Endothelial cell of umbilical vein (primary cell): ENCODE data around the gene ZP1. TPM values are rescaled to one million over a fixed set of nuclear protein-coding genes. Genes with fewer than 3 reads are reported as not detected.
A peak's percentile ranks its signal among the peaks of the same experiment; 100 is the strongest.

Source experiments
- BruUV-seq: library from RNA; stranded (reverse); fragments of 400-500 nt; replicated peaks from 2 replicates; lab custom pipeline; 2021; lab: Mats Ljungman, UMichigan
- CTCF ChIA-PET: fragments of 300-600, 350-600 bp; sonication (Branson Sonifier 250); formaldehyde crosslinking; loops from one replicate; lab custom pipeline; 2021; ENCODE audit warnings: antibody characterized with exemption, inconsistent platforms; lab: Charles Lee
- POLR2A ChIA-PET: fragments of 300-600, 350-600 bp; sonication (Branson Sonifier 250); formaldehyde crosslinking; loops from one replicate; lab custom pipeline; 2021; ENCODE audit warnings: antibody characterized with exemption, inconsistent platforms; lab: Charles Lee
- DNase-seq: peaks from one replicate; pipeline ENCODE4 v3.0.0-alpha.2; 2011; ENCODE audit warnings: low read depth, low spot score
- FAIRE-seq: peaks from 2 replicates; lab custom pipeline; 2011; peaks lifted over from hg19 to GRCh38; lab: Jason Lieb, UNC
- H2AFZ ChIP-seq: 2 replicates; pipeline ENCODE4 v1.6.0; 2012; ENCODE audit warnings: low read depth, low read length, control low read depth, inconsistent platforms
- H3K27ac ChIP-seq: 2 replicates; pipeline ENCODE4 v1.5.1; 2011; ENCODE audit warnings: low read depth, mild to moderate bottlenecking, control low read depth, low read length, moderate library complexity; ENCODE audit not compliant: insufficient read depth
- H3K27me3 ChIP-seq, 2 experiments: 2 replicates each; pipeline versions ENCODE4 v1.6.0 to v1.6.1; 2011; ENCODE audit warnings: low read length in 2 of 2, mixed read lengths in 1 of 2; ENCODE audit not compliant: control insufficient read depth in 2 of 2, insufficient read depth in 2 of 2
- H3K36me3 ChIP-seq, 2 experiments: 2 replicates in 1 of 2; 3 replicates in 1 of 2; pipeline ENCODE4 v1.5.1; 2011; ENCODE audit warnings: low read length in 2 of 2, mild to moderate bottlenecking in 1 of 2, moderate library complexity in 1 of 2; ENCODE audit not compliant: control insufficient read depth in 2 of 2, insufficient read depth in 2 of 2; ENCODE audit errors: extremely low read depth in 1 of 2
- H3K4me1 ChIP-seq: 3 replicates; pipeline ENCODE4 v1.5.1; 2011; ENCODE audit warnings: mild to moderate bottlenecking, low read length; ENCODE audit not compliant: control insufficient read depth, insufficient read depth; ENCODE audit errors: extremely low read depth
- H3K4me2 ChIP-seq: 2 replicates; pipeline ENCODE4 v1.6.1; 2011; ENCODE audit warnings: low read length, control low read depth, mixed read lengths; ENCODE audit not compliant: insufficient read depth
- H3K4me3 ChIP-seq, 3 experiments: fragments of 200-600 bp in 1 of 3; sonication (generic), shearing (Covaris generic) in 1 of 3; replicated peaks in 1 of 3; 2 replicates each; pipeline ENCODE4 v1.5.1; 2011 to 2016; ENCODE audit warnings: control low read depth in 3 of 3, low read length in 3 of 3, mild to moderate bottlenecking in 2 of 3, inconsistent platforms in 1 of 3, low read depth in 1 of 3, moderate library complexity in 1 of 3; ENCODE audit not compliant: insufficient read depth in 1 of 3
- H3K79me2 ChIP-seq: 2 replicates; pipeline ENCODE4 v1.6.0; 2012; ENCODE audit warnings: low read length, inconsistent platforms; ENCODE audit not compliant: control insufficient read depth, insufficient read depth
- H3K9ac ChIP-seq: replicated peaks from 2 replicates; pipeline ENCODE3; 2011; ENCODE audit warnings: low read length, control low read depth; ENCODE audit not compliant: insufficient read depth; ENCODE audit errors: extremely low read depth
- H3K9me1 ChIP-seq: replicated peaks from 3 replicates; pipeline ENCODE4 v1.6.0; 2011; ENCODE audit warnings: mild to moderate bottlenecking, low read length; ENCODE audit not compliant: control insufficient read depth, insufficient read depth; ENCODE audit errors: extremely low read depth
- H3K9me3 ChIP-seq: replicated peaks from 2 replicates; pipeline ENCODE4 v1.5.1; 2012; ENCODE audit warnings: low read length, inconsistent platforms; ENCODE audit not compliant: control insufficient read depth, insufficient read depth
- H4K20me1 ChIP-seq: replicated peaks from 2 replicates; pipeline ENCODE3; 2011; ENCODE audit warnings: mild to moderate bottlenecking, low read length; ENCODE audit not compliant: control insufficient read depth, insufficient read depth; ENCODE audit errors: extremely low read depth
- EZH2 ChIP-seq: IDR thresholded peaks from 2 replicates; pipeline ENCODE4 v1.6.1; 2012; ENCODE audit warnings: borderline replicate concordance, low read depth, mild to moderate bottlenecking, moderate library complexity, low read length, inconsistent platforms; ENCODE audit not compliant: severe bottlenecking
- FOS ChIP-seq: IDR thresholded peaks from 2 replicates; pipeline ENCODE4 v1.6.1; 2011; ENCODE audit warnings: mild to moderate bottlenecking, low read length, moderate library complexity, borderline replicate concordance; ENCODE audit not compliant: insufficient read depth
- GATA2 ChIP-seq: IDR thresholded peaks from 2 replicates; pipeline ENCODE4 v1.7.0; 2011; ENCODE audit warnings: low read depth, mild to moderate bottlenecking, moderate library complexity, mixed read lengths, low read length; ENCODE audit not compliant: insufficient read length, insufficient read depth
- JUN ChIP-seq: IDR thresholded peaks from 2 replicates; pipeline ENCODE4 v1.6.1; 2011; ENCODE audit warnings: borderline replicate concordance, low read depth; ENCODE audit not compliant: insufficient read length, insufficient read depth
- MYC ChIP-seq: IDR thresholded peaks from one replicate; pipeline ENCODE4 v1.6.1; 2011; ENCODE audit warnings: mild to moderate bottlenecking, low read depth, low read length
- POLR2A ChIP-seq: IDR thresholded peaks from 2 replicates; pipeline ENCODE4 v1.6.1; 2012; ENCODE audit warnings: low read depth, mild to moderate bottlenecking, control low read depth, low read length
- POLR2AphosphoS5 ChIP-seq: IDR thresholded peaks from 2 replicates; pipeline ENCODE4 v1.6.1; 2012; ENCODE audit warnings: low read depth, mild to moderate bottlenecking, control low read depth, low read length, moderate library complexity; ENCODE audit not compliant: insufficient read depth
- dilution Hi-C: fragments of 300-500 bp; cut with MboI; formaldehyde crosslinking; loops from one replicate; pipeline ENCODE4 v1.15.0; 2019; ENCODE audit warnings: low sequenced_read_pairs; ENCODE audit not compliant: extremely low pct_ligation_motif_present
- intact Hi-C: fragments of 100-400 bp; cut with micrococcal nuclease; formaldehyde crosslinking; loops from one replicate; pipeline ENCODE4 v1.10.0; 2022
- polyA plus RNA-seq, 4 experiments: library from polyadenylated mRNA; depleted of rRNA in 3 of 4; stranded (reverse) in 3 of 4; unstranded in 1 of 4; fragments of >200 nt; gene quantifications; 2 replicates each; pipeline versions ENCODE4 v1.2.1 to v1.2.3, GENCODE V29; 2011 to 2012; ENCODE audit warnings: missing spikeins in 1 of 4
- total RNA-seq: library from RNA; stranded (reverse); gene quantifications from 2 replicates; pipeline ENCODE4 v1.2.3, GENCODE V29; 2021
- TF ChIP-seq, protein P1 (sequence below): IDR thresholded peaks from 2 replicates; pipeline ENCODE4 v1.6.1; 2011; ENCODE audit not compliant: insufficient read depth, insufficient read length
- TF ChIP-seq, protein P2 (sequence below), 2 donors: IDR thresholded peaks; 1 replicate in 1 of 2; 2 replicates in 1 of 2; pipeline ENCODE4 v1.5.1; 2011; ENCODE audit warnings: low read length in 2 of 2, mild to moderate bottlenecking in 2 of 2, moderate library complexity in 2 of 2, control low read depth in 1 of 2, inconsistent platforms in 1 of 2, low read depth in 1 of 2; ENCODE audit not compliant: insufficient read depth in 1 of 2; ENCODE audit errors: extremely low read depth in 1 of 2

The ZP1 gene
- total and polyA plus RNA-seq, 2 donors (not counting 3 experiments of a cell fraction or from before 2014, with no cell fraction given): not detected

DNA sequence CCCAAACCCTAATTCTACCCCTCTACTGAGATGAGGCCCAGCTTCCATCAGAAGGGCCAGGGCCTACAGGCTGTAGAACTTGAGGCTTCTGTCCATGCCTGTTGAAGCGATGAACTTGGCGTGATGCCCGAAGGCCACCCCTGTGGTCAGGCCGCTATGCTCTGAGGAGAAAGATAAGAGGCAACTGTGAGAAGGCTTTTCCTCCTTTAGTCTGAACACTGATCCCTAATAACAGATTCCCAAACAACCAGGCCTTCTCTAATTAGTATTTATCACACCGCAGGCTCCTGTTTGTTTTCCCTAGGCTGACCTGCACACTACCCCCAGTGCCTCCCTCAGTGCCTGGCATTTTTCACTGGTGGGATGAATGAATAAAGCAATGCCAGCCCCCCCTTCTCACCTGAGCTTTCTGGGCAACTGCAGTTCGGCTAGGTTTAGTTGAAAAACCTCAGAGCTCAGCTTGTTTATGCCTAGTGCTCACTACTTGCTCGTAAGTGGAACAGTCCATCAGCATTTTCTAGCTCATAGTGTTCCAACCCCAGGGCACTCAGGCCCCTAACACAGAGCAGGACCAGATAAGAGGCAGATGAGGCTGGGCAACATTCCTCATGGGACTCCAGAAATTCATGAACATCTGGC lies 23.9 kb downstream of the ZP1 start:
- intact Hi-C loops: no loop called here
- dilution Hi-C loops: no loop called here
- Histone ChIP-seq H3K9me1 (no peaks in the 10 kb centered on the region), H3K27me3 (no peaks in the 10 kb centered on the region), H3K9me3 (no peaks in the 10 kb centered on the region), H2AFZ (no peak overlapping the region), H4K20me1 (no peaks in the 10 kb centered on the region), H3K27ac (peak overlapping the region; percentile 40), H3K9ac (no peak overlapping the region), H3K4me3 (no peak overlapping the region), H3K36me3 (peaks cover 8 to 9% of the 10 kb centered on the region in 2 experiments), H3K79me2 (no peaks in the 10 kb centered on the region), H3K4me2 (no peak overlapping the region), H3K4me1 (peaks cover 20% of the 10 kb centered on the region)
- no TSS peak for BruUV-seq
- DNase-seq (peak; percentile 86), FAIRE-seq (peak; percentile 83)
- CTCF ChIA-PET: interaction anchor here (0.9 to 9.3 kb wide), 8 partner anchors 9 to 128 kb away, joined by 3 to 607 read pairs (median 4); partner anchors contain the start of gene TMEM109
- TF ChIP-seq EZH2 (no peak), JUN (no peak), POLR2A (no peak), FOS (no peak), MYC (no peak), GATA2 (peak; percentile 74), POLR2AphosphoS5 (peak; percentile 38)
- TF ChIP-seq, protein P1, sequence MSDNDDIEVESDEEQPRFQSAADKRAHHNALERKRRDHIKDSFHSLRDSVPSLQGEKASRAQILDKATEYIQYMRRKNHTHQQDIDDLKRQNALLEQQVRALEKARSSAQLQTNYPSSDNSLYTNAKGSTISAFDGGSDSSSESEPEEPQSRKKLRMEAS: no peak
- TF ChIP-seq, protein P2, sequence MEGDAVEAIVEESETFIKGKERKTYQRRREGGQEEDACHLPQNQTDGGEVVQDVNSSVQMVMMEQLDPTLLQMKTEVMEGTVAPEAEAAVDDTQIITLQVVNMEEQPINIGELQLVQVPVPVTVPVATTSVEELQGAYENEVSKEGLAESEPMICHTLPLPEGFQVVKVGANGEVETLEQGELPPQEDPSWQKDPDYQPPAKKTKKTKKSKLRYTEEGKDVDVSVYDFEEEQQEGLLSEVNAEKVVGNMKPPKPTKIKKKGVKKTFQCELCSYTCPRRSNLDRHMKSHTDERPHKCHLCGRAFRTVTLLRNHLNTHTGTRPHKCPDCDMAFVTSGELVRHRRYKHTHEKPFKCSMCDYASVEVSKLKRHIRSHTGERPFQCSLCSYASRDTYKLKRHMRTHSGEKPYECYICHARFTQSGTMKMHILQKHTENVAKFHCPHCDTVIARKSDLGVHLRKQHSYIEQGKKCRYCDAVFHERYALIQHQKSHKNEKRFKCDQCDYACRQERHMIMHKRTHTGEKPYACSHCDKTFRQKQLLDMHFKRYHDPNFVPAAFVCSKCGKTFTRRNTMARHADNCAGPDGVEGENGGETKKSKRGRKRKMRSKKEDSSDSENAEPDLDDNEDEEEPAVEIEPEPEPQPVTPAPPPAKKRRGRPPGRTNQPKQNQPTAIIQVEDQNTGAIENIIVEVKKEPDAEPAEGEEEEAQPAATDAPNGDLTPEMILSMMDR (IDR thresholded peaks at IDR 0.05; ENCODE audit: extremely low read depth in 1 of 2, insufficient read depth in 1 of 2, low read depth in 1 of 2, low read length in 2 of 2): no peak
- POLR2A ChIA-PET: interaction anchor here (0.5 kb wide), 1 partner anchor 45 kb away, joined by 3 read pairs; no protein-coding TSS in a partner anchor
